H1 (cell line): ENCODE results near the gene SNAP25. TPM values are rescaled to one million over a fixed set of nuclear protein-coding genes. Genes with fewer than 3 reads are reported as not detected.
A peak's percentile ranks its signal among the peaks of the same experiment; 100 is the strongest.

Experiments used
- CTCF ChIA-PET: fragments of 300-600 bp; sonication (Branson Sonifier 250); formaldehyde crosslinking; loops from one replicate; lab custom pipeline; 2021; ENCODE audit not compliant: partially characterized antibody; lab: Charles Lee
- POLR2A ChIA-PET: fragments of 300-600 bp; sonication (Branson Sonifier 250); formaldehyde crosslinking; loops from one replicate; lab custom pipeline; 2021; ENCODE audit warnings: inconsistent platforms; ENCODE audit not compliant: partially characterized antibody; lab: Charles Lee
- DNase-seq, 2 experiments: peaks; one replicate each; pipeline versions ENCODE4 v3.0.0 to v3.0.0-alpha.2; 2010 to 2022; ENCODE audit warnings: low spot score in 2 of 2, low read depth in 1 of 2, mixed read lengths in 1 of 2
- FAIRE-seq: peaks from 2 replicates; lab custom pipeline; 2011; peaks lifted over from hg19 to GRCh38; lab: Jason Lieb, UNC
- H2AFZ ChIP-seq: 2 replicates; pipeline ENCODE4 v1.8.1; 2012; ENCODE audit warnings: low read length, inconsistent platforms
- H2AK5ac ChIP-seq: 2 replicates; pipeline ENCODE4 v1.6.1; 2013; ENCODE audit warnings: low read depth, low read length
- H2BK120ac ChIP-seq: replicated peaks from 2 replicates; pipeline ENCODE3; 2013; ENCODE audit warnings: low read depth, low read length, inconsistent platforms
- H2BK12ac ChIP-seq: 2 replicates; pipeline ENCODE4 v1.6.1; 2013; ENCODE audit warnings: low read depth, low read length
- H2BK15ac ChIP-seq: 2 replicates; pipeline ENCODE4 v1.6.1; 2013; ENCODE audit warnings: low read length
- H2BK20ac ChIP-seq: 2 replicates; pipeline ENCODE4 v1.6.1; 2013; ENCODE audit warnings: low read length
- H2BK5ac ChIP-seq: 2 replicates; pipeline ENCODE4 v1.6.1; 2013; ENCODE audit warnings: low read depth, low read length
- H3K14ac ChIP-seq: 2 replicates; pipeline ENCODE4 v1.6.1; 2013; ENCODE audit warnings: inconsistent platforms; ENCODE audit not compliant: insufficient read length
- H3K18ac ChIP-seq: 2 replicates; pipeline ENCODE4 v1.6.1; 2013; ENCODE audit warnings: low read length; ENCODE audit errors: extremely low read depth
- H3K23ac ChIP-seq: 2 replicates; pipeline ENCODE4 v1.6.1; 2013; ENCODE audit warnings: inconsistent platforms; ENCODE audit not compliant: insufficient read length
- H3K23me2 ChIP-seq: 2 replicates; pipeline ENCODE4 v1.6.1; 2013; ENCODE audit warnings: low read depth, low read length
- H3K27ac ChIP-seq: 2 replicates; pipeline ENCODE4 v1.6.1; 2011; ENCODE audit warnings: low read depth, low read length, inconsistent platforms
- H3K27me3 ChIP-seq, 4 experiments: replicated peaks in 1 of 4; 1 replicate in 1 of 4; 2 replicates in 3 of 4; pipeline versions ENCODE4 v1.6.1 to v1.8.1; 2011 to 2013; ENCODE audit warnings: low read length in 3 of 4, mild to moderate bottlenecking in 3 of 4, inconsistent platforms in 2 of 4, mixed read lengths in 2 of 4, moderate library complexity in 1 of 4; ENCODE audit not compliant: control insufficient read depth in 3 of 4, insufficient read depth in 3 of 4; ENCODE audit errors: extremely low read depth in 1 of 4
- H3K36me3 ChIP-seq, 4 experiments: 2 replicates each; pipeline versions ENCODE4 v1.6.1 to v1.8.1; 2011 to 2013; ENCODE audit warnings: mild to moderate bottlenecking in 4 of 4, low read length in 3 of 4, moderate library complexity in 2 of 4, control low read depth in 1 of 4, inconsistent platforms in 1 of 4; ENCODE audit not compliant: insufficient read depth in 4 of 4, control insufficient read depth in 2 of 4
- H3K4ac ChIP-seq: replicated peaks from 2 replicates; pipeline ENCODE3; 2013; ENCODE audit warnings: low read length, low read depth, mixed read lengths, inconsistent platforms; ENCODE audit not compliant: insufficient read length
- H3K4me1 ChIP-seq, 4 experiments: replicated peaks in 1 of 4; 1 replicate in 1 of 4; 2 replicates in 3 of 4; pipeline versions ENCODE4 v1.6.1 to v1.8.1; 2011 to 2013; ENCODE audit warnings: low read length in 3 of 4, inconsistent platforms in 2 of 4, mixed read lengths in 1 of 4; ENCODE audit not compliant: insufficient read depth in 4 of 4, control insufficient read depth in 3 of 4
- H3K4me2 ChIP-seq, 2 experiments: 2 replicates each; pipeline versions ENCODE4 v1.6.1 to v1.8.1; 2011 to 2013; ENCODE audit warnings: low read depth in 2 of 2, low read length in 2 of 2, control low read depth in 1 of 2, inconsistent platforms in 1 of 2, mild to moderate bottlenecking in 1 of 2; ENCODE audit not compliant: insufficient read depth in 1 of 2
- H3K4me3 ChIP-seq, 4 experiments: fragments of 200-600, 300-600 bp in 1 of 4; sonication (generic), shearing (Covaris generic), sonication (Bioruptor Twin) in 1 of 4; 2 replicates each; pipeline versions ENCODE4 v1.5.1 to v1.8.1; 2011 to 2016; ENCODE audit warnings: low read length in 4 of 4, low read depth in 3 of 4, control low read depth in 2 of 4, inconsistent platforms in 2 of 4, mild to moderate bottlenecking in 2 of 4, mixed read lengths in 1 of 4, moderate library complexity in 1 of 4; ENCODE audit not compliant: insufficient read depth in 2 of 4; ENCODE audit errors: extremely low read depth in 1 of 4
- H3K56ac ChIP-seq: replicated peaks from 2 replicates; pipeline ENCODE3; 2013; ENCODE audit warnings: low read depth, mild to moderate bottlenecking, mixed read lengths, low read length, inconsistent platforms; ENCODE audit not compliant: insufficient read length
- H3K79me1 ChIP-seq: 2 replicates; pipeline ENCODE4 v1.6.1; 2013; ENCODE audit warnings: low read depth, low read length, control low read depth
- H3K79me2 ChIP-seq, 2 experiments: 2 replicates each; pipeline versions ENCODE4 v1.6.1 to v1.8.1; 2012 to 2013; ENCODE audit warnings: low read length in 2 of 2, mild to moderate bottlenecking in 2 of 2, inconsistent platforms in 1 of 2; ENCODE audit not compliant: insufficient read depth in 2 of 2, control insufficient read depth in 1 of 2
- H3K9ac ChIP-seq, 4 experiments: replicated peaks in 1 of 4; 1 replicate in 1 of 4; 2 replicates in 3 of 4; pipeline versions ENCODE4 v1.6.1 to v1.8.1; 2011 to 2013; ENCODE audit warnings: low read depth in 3 of 4, low read length in 3 of 4, control low read depth in 2 of 4, mild to moderate bottlenecking in 2 of 4, moderate library complexity in 2 of 4, inconsistent platforms in 1 of 4; ENCODE audit errors: extremely low read depth in 1 of 4
- H3K9me3 ChIP-seq, 2 experiments: 2 replicates each; pipeline versions ENCODE4 v1.6.1 to v1.8.1; 2012 to 2013; ENCODE audit warnings: mild to moderate bottlenecking in 2 of 2, moderate library complexity in 2 of 2, control low read depth in 1 of 2, inconsistent platforms in 1 of 2, low read depth in 1 of 2, low read length in 1 of 2, mixed read lengths in 1 of 2; ENCODE audit not compliant: insufficient read depth in 2 of 2
- H4K20me1 ChIP-seq, 2 experiments: replicated peaks in 1 of 2; 2 replicates each; pipeline versions ENCODE3 to v1.8.1; 2011 to 2013; ENCODE audit warnings: inconsistent platforms in 2 of 2, low read length in 2 of 2, mild to moderate bottlenecking in 1 of 2; ENCODE audit not compliant: insufficient read depth in 2 of 2, control insufficient read depth in 1 of 2
- H4K5ac ChIP-seq: 2 replicates; pipeline ENCODE4 v1.6.1; 2013; ENCODE audit warnings: low read length, low read depth, mixed read lengths, inconsistent platforms; ENCODE audit not compliant: insufficient read length
- H4K8ac ChIP-seq: 2 replicates; pipeline ENCODE4 v1.8.0; 2013; ENCODE audit warnings: mild to moderate bottlenecking, moderate library complexity, low read length, inconsistent platforms; ENCODE audit not compliant: insufficient read depth; ENCODE audit errors: extremely low read depth
- H4K91ac ChIP-seq: replicated peaks from 2 replicates; pipeline ENCODE3; 2013; ENCODE audit warnings: low read length, mixed read lengths, inconsistent platforms; ENCODE audit not compliant: insufficient read length
- CEBPB ChIP-seq: IDR thresholded peaks from 2 replicates; pipeline ENCODE4 v1.6.1; 2012; ENCODE audit warnings: low read depth, low read length
- TEAD4 ChIP-seq: IDR thresholded peaks from 2 replicates; pipeline ENCODE4 v1.6.1; 2012; ENCODE audit warnings: low read depth, low read length, inconsistent platforms, mixed read lengths
- WGBS, 2 experiments: shearing (Covaris generic) in 1 of 2; methylation state at CpG; one replicate each; pipeline versions ENCODE4 v1.1.6 to v1.1.7; 2013 to 2015; ENCODE audit warnings: low lambda C conversion rate in 2 of 2, mixed read lengths in 2 of 2, inconsistent platforms in 1 of 2, low coverage in 1 of 2, missing lambda C conversion rate in 1 of 2; ENCODE audit not compliant: insufficient replicate concordance in 2 of 2, insufficient coverage in 1 of 2, insufficient read length in 1 of 2; ENCODE audit errors: extremely low coverage in 1 of 2, missing lambda C conversion rate in 1 of 2; 5-methylcytosine and 5-hydroxymethylcytosine counted together
- polyA plus RNA-seq, 7 experiments: library from polyadenylated mRNA; depleted of rRNA in 3 of 7; stranded (reverse) in 5 of 7; unstranded in 2 of 7; fragments of >200 nt in 5 of 7; fragments of 200-250 nt in 2 of 7; gene quantifications; 1 replicate in 5 of 7; 2 replicates in 1 of 7; 4 replicates in 1 of 7; pipeline versions ENCODE4 v1.2.1 to v1.2.3, GENCODE V29; 2011 to 2013; ENCODE audit warnings: missing spikeins in 2 of 7, mixed read lengths in 2 of 7
- total RNA-seq: library from RNA; stranded (reverse); fragmentation: NEBNext Ultra II Directional; extraction: Animal tissue kit (Norgen Biotek cat#: 25700); gene quantifications from 2 replicates; pipeline ENCODE4 v1.2.1, GENCODE V29; 2021

SNAP25 gene
- total and polyA plus RNA-seq, 2 of the 8 experiments (the other 6 are each of a cell fraction or from before 2014, with no cell fraction given), result 0.51 to 0.52 TPM

DNA sequence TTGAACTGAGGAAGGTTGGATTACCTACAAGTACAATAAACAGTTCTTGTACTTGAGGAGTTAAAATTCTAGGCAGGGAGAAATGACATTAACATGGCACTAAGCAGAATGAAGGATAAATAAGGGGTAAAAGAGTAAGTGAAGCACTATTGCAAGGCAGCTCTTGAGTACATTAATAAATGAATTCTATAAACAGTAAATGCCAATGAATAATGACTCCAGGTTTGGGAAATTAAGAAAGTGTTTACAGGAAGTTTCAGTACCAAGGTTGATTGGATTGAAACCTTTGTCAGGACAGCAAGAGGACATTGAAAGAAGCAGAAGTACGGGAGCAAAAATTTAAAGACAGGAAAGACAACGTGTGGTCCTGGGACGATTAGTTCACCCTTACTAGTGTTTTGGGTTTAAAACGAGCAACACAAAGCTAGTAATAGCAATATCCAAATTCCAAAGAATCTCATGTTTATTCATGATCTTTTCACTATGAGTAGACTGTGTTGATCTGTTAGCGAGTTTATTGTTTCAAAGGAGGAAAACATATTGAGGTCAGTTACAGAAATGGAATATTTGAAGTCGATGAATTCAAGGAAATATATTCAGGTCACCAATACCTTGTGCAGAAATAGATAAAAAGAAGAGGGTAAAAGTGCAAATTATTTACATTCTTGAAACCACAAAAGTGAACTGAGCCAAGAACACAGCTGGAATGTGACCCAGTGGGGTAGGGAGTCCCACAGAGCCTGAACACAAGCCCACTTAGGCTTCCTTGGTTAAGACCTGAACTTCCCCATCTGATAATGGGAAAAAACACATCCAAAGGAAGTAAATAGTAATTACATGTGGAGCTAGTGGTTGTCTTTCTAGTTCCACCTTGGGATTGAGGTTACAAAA lies 134.5 kb downstream of the SNAP25 start:
- CTCF ChIA-PET, result interaction anchor here (0.8 to 1.8 kb wide), 6 partner anchors 30 to 378 kb away, joined by 3 to 5 read pairs (median 3); no protein-coding TSS in a partner anchor
- Histone ChIP-seq H3K18ac (no peak overlapping the region), H3K14ac (no peak overlapping the region), H3K4ac (no peak overlapping the region), H3K4me3 (no peak overlapping the region), H2BK5ac (no peak overlapping the region), H2AK5ac (no peak overlapping the region), H3K4me1 (peaks cover 4 to 18% (median 10%) of the 10 kb centered on the region in 4 experiments; a peak in 5 of 7 replicates), H2BK15ac (no peak overlapping the region), H3K56ac (no peak overlapping the region), H4K5ac (no peak overlapping the region), H3K23ac (no peak overlapping the region), H2AFZ (no peak overlapping the region), H3K36me3 (no peaks in the 10 kb centered on the region), H2BK20ac (no peak overlapping the region), H3K27ac (no peak overlapping the region), H3K79me1 (no peaks in the 10 kb centered on the region), H3K9ac (no peak overlapping the region), H4K20me1 (no peaks in the 10 kb centered on the region), H4K8ac (no peak overlapping the region), H2BK12ac (no peak overlapping the region), H3K79me2 (no peaks in the 10 kb centered on the region), H3K23me2 (no peaks in the 10 kb centered on the region; the same call in 1 of the 2 replicates), H3K9me3 (no peaks in the 10 kb centered on the region), H2BK120ac (peak overlapping the region; percentile 79), H4K91ac (no peak overlapping the region), H3K27me3 (no peaks in the 10 kb centered on the region; a peak in 1 of 7 replicates), H3K4me2 (peak overlapping the region; percentile 30 to 43; a peak in 2 of 4 replicates)
- FAIRE-seq, result no peak
- WGBS, 2 experiments, result 52% methylated on average over 6 of the region's 6 CpGs; no CpG with 5 or more reads in 1 of the 2 experiments
- no peak for DNase-seq
- TF ChIP-seq TEAD4 (0 out of 2 replicates have a peak, but pooled peaks have one; percentile 35), CEBPB (no peak)
- POLR2A ChIA-PET, result interaction anchor here (0.7 to 0.9 kb wide), 2 partner anchors 28 to 81 kb away, joined by 3 read pairs; partner anchors contain the start of gene MKKS
